ENCODE data around the gene BIRC3.
"Not testable (repeated sequence)": the region's sequence is repeated elsewhere in the genome, so short reads cannot be mapped to it uniquely, and the experiment has no call there.

Gene BIRC3

DNA sequence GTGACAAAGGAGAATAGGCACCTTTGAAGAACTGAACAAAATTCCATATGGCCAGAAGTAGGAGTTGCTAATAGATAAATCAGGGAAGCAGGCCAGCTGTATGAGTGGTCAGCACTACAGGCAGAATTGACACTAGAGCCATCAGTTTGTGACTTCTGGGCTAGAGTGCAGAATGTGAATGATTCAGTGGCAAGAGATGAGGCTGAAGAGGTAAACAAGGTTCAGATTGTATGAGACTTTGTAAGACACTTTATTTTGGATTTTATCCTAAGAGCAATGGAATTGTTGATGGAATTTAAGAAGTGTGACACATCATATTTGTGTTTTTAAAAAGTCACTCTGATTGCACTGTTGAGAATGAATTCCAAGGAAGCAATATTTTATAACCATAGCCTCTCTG lies 12.9 kb downstream of the BIRC3 start:
- DNase-seq: no peak

DNA sequence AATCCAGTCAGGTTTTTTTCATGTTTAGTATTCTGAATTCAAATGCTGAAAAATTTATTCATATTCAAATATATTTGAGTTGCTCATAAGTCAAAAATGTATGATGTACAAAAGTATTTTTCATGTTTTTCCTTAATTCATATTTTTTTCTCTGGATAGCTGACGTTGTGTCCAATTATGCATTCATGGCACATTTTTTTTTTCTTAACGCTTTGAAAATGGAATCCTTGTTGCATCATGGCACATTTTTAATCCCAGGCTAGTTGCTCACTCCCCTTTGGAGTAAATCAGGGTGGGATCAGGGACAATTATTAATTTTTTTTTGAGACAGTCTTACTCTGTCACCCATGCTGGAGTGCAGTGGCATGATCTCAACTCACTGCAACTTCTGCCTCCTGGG lies 14.1 kb downstream of the BIRC3 start:
- no peak for DNase-seq

DNA sequence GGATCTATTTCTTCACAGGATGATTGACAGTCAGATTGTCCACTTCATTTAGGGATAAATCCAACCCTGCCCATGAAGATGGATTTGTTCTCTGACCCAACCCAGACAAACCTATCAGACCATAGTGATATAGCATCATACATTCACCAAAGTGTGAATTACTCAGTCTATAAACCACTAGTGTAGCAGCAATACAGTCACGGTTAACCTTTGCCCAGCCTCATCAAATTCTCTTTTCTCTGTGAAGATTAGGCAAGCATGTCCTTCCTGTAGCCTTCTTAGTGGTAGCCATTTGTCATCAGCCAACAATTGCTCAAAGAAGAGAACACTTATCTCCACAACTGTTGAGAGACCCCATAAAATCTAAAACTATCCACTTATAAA lies 15.3 kb downstream of the BIRC3 start:
- DNase-seq: no peak

DNA sequence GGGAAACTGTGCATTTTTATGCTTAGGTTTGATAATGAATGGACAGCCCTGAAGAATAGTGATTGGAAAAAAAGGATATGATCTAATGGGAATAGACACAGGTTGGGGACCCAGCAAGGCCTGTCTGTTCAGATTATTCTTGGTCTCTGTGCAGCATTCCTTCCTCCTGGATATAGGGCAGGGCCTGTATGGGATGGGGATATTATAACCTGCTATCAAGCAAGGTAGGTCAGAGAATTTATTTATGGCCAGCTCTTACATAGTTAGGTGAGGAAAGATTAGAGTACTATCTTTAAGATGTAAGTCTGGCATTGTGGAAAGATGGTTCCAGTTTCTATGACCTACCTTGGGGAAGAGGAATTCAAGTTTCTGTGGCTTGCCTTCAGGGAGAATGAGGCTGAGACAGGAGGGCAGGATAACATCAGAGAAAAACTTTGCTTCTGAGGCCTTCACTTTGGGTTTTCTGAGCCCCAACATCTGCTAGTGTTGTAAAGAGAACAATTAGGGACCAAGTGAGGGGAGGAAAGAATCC lies 21.3 kb downstream of the BIRC3 start:
- no peak for DNase-seq

DNA sequence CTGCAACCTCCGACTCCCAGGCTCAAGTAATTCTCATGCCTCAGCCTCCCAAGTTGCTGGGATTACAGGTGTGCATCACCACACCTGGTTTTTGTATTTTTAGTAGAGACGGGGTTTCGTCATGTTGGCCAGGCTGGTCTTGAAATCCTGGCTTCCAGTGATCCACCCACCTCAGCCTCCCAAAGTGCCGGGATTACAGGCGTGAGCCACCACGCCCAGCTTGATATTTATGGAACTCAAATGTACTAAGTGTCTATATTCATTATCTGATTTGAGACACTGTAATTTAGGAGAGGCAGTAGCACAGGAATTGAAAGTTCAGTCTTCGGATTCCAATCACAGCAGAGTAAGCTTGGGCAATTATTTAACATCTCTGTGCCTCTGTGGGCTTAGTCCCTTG lies 24.0 kb downstream of the BIRC3 start:
- not testable (repeated sequence) for DNase-seq

DNA sequence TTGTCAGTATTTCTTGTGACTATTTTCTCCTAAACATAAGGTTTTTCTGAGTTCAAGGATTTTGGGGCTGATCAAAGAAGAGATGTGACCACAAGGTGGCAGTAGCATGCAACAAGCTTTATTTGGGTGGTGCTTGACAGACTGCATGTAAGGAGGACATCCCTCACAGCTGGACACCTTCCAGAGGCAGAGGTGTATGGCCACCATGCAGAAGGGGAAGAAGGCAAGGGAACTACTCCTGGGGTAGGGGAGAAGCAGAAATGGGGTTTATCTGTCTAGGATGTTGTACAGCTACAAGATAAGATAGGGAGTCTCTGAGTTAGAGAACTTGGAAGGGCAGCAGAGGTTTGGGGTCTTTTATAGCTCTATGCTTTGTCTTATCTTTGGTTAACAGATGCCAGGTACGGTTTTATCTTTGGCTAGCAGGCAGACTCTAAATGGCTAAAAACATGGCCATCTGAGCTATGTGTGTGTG lies 24.6 kb downstream of the BIRC3 start:
- DNase-seq: peak; percentile 88

DNA sequence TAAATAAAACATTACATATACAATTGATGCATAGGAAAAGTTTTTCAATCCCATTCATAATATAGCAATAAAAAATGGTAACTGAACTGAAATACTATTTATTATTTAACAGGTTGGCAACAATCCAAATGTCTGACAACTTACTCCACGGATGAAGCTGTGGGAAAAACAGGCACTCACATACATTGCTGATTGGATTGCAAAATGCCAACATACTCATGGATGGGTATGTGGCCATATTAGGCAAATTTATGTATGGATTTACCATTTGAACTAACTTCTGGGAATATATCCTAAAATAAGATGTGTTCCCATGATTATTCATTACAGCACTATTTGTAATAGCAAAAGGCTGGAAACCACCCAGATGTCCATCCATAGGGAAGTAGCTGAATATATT lies 26.5 kb downstream of the BIRC3 start:
- DNase-seq: no peak

DNA sequence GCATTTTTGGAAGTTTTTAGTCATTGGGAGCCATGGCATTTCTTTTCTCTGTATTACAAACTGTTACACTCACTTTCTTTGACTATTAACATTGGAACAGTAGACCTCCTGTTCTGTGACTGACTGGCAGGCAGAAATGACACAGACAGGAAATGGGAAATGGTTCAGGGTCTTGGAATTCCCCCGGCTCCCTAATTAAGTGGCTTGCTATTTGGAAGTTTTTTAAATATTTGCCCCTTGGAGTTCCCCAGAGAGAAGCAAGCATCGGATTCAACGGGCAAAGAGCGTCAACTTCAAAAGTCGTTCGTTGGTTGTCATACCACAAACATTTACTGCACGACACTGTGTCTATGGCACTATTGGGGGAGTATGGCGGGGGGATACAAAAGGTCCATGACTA lies 28.6 kb downstream of the BIRC3 start:
- no peak for DNase-seq

DNA sequence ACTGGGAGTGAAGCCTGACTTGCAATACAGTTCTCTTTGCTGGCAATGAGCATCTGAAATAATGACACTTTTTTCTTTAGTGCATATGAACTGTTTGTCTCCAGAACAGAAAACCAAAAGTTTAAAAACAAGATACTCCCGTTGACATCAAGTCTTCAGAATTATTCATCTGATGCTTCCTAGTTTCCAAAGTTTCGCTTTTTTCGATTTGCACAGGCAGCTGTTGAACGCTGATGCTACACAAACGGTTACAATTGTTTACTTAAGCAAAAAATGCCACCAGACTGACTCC lies 29.1 kb downstream of the BIRC3 start:
- no peak for DNase-seq

DNA sequence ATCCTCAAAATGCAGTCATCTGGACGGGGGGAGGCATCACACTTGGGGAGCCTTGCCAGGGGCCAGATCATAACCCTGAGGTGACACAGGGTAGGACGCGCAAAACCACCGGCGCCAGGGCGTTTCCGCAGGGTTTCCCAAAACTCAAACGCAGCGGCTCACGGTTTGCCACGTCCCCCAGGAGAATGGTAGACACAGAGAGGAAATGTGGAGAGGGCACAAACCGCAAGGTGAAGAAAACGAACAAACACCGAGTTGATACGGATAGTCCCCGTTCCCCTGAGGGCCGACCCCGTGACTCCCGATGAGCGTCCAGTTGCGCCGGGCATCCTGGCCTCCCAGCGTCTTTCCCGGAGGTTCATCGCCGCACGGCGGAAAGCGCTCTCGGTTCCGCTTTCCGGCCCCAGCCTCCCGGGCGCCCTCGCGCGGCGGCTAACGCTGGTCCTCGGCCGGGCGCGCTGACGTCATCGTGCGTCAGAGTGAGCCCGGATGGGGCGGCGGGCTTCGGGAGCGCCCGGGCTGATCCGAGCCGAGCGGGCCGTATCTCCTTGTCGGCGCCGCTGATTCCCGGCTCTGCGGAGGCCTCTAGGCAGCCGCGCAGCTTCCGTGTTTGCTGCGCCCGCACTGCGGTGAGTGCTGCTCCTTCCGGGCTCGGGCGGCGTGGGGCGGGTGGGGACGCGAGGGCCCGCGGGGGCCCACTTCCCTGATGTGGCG lies 29.6 kb downstream of the BIRC3 start, which contains the start of gene BIRC2:
Gene BIRC2 (plus strand): TSS at position 467 of the 714 bp plus-strand sequence. CDS start 2,641 bp downstream, outside the sequence.
- DNase-seq: peak; percentile 89

DNA sequence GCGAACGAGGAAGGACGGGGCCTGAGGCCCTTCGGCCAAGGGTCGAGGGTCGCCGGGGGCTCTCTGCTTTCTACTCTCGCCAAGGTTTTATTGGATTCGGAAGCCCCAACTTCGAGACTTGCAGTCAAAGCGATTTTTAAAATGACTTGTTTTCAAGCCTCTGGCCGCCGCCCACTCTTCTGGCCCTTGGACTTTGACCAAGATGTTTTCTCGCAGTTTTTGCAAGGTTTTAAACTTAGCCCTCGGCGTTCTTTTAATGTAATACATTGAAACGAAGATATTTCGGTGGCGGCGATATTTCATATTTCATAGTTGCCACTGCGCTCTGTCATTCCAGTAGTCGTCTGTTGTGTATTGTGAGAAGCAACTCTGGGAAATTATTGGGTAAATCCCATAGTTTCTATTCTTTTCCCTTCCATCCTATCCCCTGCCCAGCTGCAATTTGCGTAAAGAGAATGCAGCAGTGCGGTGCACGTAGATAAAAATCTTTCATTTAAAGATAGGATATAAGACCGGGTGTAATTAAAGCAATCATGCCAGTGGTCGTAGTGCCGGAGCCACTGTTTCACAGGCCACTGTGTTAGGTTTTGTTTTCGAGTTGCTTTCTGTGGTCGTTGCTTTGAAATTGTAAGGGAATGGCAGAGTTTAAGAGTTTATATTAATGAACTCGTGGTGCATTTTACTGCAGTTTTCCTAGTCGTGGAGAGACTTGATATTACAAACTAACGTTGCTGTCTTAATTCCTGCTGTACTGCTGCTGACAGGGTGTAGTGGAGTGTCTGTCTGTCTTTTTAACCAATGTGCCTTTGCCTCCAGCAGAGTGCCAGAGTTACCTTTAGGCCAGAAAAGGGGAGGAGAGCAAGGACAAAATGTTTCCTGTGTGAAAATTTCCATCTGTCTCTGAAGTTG lies 30.4 kb downstream of the BIRC3 start:
- DNase-seq: peak; percentile 59

DNA sequence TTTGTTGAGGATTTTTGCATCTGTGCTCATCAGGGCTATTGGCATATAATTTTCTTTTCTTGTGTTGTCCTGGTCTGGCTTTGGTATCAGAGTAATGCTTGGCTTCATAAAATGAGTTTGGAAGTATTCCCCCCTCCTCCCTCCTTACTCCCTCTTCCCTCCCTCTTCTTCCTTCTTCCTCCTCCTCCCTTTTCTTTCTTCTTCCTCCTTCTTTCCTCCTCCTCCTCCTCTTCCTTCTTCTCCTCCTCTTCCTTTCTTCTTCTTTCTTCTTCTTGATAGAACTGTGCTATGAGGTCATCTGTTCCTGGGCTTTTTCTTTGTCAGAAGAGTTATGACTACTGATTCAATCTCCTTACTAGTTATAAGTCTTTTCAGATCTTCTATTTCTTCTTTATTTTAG lies 39.8 kb downstream of the BIRC3 start:
- no peak for DNase-seq

DNA sequence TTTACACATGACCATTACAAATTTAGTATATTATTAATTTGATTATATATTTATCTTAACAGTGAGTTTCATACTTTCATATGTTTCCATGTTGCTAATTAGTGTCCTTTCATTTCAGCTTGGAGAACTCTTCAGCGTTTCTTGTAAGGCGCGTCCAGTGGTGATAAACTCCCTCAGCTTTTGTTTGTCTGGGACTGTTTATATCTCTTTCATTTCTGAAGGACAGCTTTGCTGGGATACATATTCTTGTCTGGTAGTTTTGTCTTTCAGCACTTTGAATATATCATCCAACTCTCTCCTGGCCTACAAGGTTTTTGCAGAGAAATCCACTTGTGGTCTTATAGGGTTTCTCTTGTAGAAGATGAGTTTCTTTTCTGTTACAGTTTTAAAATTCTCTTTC lies 42.1 kb downstream of the BIRC3 start:
- DNase-seq: no peak

DNA sequence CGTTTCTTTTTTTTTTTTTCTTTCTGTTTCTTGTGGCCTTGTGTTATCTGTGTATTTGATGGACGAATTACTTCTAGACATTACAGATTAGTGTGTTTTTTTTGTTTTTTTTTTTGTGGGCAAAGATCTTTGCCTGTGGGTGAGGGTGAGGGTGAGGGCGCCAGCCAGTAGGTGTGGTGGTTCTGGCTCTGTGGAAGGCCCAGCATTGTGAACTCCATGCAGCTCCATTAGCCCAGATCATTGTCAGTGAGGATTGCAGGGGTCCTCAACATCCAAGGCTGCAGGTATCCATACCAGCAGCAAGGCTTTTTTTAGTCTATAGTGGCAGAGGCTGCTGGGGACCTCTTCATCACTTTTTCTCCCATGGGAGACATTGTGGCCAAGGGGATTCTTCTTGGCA lies 43.4 kb downstream of the BIRC3 start:
- DNase-seq: no peak

DNA sequence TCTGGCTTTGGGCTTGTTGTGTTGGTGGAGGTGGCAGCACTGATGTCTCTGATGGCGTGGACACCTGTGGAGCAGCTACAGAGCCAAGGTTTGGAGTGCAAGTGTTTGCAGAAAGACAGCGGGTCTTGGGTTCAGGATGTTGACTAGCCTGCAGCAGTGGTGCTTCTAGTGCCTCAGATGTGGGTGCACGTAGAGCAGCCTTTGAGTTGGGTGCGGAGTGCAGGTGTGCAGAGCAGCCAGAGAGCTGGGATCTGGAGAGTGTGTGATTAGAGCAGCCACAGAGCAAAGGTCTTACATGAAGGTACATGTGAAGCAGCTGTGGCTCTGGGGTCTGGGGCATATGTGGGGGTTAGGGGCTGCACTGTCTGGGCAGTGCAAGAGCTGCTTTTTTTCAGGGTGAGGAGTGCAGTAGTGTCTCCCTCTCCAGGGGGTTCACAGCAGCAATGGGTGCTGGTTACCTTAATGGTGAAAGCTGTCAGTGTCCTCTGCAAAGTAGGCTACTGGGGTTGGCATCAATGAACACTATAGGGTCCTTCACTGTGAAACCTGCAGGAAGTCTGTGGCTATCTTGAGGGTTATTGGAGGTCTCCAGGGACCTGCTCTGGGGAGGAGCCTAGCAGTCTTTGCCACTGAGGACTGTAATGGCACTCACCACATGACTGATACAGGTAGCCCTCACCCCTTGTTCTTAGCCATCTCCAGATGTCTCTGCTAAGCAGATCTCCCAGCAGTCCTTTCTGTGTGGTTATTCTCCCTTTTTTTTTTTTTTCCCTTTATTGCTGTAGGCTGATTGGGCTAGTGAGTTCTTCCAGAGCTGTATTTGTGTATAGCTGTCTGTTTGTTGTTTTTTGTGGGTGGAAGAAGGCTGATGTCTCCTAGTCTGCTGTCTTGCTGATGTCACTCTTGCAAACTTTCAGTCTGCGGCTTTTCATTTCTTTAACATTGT lies 44.1 kb downstream of the BIRC3 start:
- no peak for DNase-seq

DNA sequence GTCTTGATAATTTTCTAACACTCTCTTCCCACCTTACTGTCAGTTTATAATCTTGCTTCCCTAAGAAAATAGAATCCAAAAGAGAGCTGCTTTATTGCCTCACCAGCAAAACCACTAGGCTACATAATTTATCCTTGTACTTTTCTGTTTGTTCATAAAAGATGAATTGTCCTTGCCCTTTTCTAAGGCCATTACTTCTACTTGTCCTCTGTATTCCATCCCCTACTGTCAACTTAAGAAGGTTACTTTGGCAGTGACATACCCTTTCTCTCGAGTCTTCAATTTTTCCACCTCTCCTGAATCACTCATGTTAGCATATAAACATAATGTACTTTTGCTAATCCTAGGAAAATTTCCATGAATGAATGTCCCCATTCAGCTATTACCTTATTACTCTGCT lies 47.7 kb downstream of the BIRC3 start:
- no peak for DNase-seq

DNA sequence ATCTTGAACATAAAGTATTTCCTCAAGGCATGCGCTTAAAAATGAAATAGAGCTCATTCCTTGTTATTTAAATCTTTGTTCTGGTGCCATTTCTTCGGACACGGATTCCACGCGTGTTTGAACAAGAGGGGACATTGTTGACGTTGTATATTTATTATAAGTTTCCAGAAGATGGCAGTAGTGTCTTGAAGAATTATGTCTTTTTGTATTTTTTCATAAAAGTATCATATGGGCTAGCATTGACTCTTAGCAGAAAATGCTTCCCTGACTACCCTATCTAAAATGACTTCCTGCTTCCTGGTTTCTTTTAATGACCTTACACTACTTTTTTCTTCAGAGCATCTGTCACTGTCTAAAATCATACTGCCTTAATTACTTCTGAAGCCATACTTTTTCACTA lies 50.1 kb downstream of the BIRC3 start:
- peak; percentile 34 for DNase-seq

DNA sequence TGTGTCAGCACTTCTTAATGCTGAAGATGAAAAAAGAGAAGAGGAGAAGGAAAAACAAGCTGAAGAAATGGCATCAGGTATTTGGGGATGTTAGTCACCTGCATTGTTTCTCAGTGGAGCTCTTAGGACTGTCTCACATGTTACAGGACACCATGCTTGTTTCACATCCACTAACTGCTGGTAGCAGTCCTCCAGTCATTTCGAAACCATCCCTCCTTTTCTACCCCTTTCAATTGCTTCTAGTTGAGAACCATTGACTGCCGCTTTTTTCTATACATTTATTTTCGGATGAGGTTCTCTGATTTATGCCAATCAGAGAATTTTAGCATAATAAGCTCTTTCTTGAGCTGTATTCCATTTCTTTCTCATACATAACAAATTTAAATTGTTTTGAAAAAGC lies 51.2 kb downstream of the BIRC3 start:
- no peak for DNase-seq

DNA sequence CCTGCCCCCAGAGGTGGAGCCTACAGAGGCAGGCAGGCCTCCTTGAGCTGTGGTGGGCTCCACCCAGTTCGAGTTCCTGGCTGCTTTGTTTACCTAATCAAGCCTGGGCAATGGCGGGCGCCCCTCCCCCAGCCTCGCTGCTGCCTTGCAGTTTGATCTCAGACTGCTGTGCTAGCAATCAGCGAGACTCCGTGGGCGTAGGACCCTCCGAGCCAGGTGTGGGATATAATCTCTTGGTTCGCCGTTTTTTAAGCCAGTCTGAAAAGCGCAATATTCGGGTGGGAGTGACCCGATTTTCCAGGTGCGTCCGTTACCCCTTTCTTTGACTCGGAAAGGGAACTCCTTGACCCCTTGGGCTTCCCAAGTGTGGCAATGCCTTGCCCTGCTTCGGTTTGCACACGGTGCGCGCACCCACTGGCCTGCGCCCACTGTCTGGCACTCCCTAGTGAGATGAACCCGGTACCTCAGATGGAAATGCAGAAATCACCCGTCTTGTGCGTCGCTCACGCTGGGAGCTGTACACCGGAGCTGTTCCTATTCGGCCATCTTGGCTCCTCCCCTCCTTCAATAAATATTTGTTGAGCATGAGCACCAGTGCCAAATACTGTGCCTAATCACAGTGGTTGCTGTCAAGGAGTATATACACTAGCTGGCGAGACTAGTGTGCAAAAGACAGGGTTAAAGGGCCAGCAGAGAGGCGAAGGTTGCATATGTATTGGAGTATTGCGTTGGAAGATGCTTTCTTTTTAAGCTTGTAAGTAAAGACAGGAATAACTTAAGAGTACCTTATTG lies 57.5 kb downstream of the BIRC3 start:
- not testable (repeated sequence) for DNase-seq

DNA sequence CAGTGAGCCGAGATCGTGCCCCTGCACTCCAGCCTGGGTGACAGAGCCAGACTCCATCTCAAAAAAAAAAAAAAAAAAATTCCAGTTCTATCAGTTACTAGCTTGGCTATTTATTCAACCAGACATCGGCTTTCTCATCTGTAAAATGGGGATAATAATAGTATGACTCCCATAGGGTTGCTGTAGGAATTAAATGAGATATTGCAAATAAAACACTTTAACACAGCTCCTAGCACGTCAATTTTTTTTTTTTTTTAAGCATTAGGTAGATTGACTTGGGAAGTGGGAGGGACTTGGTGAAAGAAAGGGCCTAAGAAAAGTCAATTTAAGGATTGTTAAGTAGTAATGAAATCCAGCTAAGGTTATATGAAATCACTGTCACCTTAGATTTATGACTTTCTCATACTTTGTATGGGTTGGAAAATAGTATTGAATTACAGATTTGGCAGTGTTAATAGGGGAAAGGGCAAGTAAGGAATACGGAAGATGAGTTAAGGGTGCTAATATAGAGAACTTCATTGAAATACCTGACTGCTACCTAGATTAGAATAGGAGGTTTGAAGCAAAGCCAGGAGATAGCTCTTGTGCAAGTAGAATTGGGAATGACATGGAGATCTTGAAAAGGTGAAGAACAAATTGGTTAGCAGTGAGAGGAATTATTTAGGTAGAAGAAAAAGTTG lies 58.6 kb downstream of the BIRC3 start:
- no peak for DNase-seq

DNA sequence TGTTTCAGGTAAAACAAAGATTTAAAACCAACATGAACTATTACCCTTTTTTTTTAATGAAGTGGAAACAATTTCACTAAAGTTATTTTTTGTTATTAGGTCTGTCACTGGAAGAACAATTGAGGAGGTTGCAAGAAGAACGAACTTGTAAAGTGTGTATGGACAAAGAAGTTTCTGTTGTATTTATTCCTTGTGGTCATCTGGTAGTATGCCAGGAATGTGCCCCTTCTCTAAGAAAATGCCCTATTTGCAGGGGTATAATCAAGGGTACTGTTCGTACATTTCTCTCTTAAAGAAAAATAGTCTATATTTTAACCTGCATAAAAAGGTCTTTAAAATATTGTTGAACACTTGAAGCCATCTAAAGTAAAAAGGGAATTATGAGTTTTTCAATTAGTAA lies 60.6 kb downstream of the BIRC3 start:
- DNase-seq: no peak
